Measurements from ENCODE around the gene UFD1.

Gene UFD1

GRCh38 chr22:19495562-19496323, 16.8 kb upstream of the UFD1 start:
- DNase-seq, result peak; percentile 17

DNA sequence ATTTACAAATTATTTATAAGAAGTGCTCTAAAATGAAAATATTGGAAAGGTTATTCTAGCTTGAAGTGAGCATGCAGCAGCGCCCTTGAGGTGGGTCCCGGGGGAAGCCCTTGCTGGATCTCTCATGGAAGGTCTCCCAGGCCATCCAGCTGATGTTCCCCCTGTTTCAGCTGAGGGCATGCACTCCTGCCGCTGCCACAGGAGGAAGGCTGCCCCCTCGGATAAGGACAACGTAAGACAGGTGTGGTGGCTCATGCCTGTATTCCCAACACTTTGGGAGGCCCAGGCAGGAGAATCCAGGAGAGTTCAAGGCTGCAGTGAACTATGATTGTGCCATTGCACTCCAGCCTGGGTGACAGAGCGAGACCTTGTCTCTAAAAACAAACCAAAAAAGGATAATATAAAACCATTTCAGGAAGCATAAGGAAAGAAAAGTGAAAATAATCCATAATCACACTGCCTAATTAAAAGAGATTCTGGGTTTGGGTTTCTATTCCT, 15.7 kb upstream of the UFD1 start:
- DNase-seq, result no peak

GRCh38 chr22:19494001-19494560, 15.1 kb upstream of the UFD1 start:
- no peak for DNase-seq

- DNase-seq, result no peak
Observed at GRCh38 chr22:19492504-19493174, 13.6 kb upstream of the UFD1 start.

GRCh38 chr22:19490628-19491230, 11.7 kb upstream of the UFD1 start:
- DNase-seq, result no peak

- DNase-seq, result peak; percentile 19
Observed at GRCh38 chr22:19488884-19489843, 10.2 kb upstream of the UFD1 start.

- DNase-seq, result no peak
Observed at GRCh38 chr22:19488285-19488684, 9.3 kb upstream of the UFD1 start.

- no peak for DNase-seq
Observed at GRCh38 chr22:19483481-19484244, 4.7 kb upstream of the UFD1 start.

DNA sequence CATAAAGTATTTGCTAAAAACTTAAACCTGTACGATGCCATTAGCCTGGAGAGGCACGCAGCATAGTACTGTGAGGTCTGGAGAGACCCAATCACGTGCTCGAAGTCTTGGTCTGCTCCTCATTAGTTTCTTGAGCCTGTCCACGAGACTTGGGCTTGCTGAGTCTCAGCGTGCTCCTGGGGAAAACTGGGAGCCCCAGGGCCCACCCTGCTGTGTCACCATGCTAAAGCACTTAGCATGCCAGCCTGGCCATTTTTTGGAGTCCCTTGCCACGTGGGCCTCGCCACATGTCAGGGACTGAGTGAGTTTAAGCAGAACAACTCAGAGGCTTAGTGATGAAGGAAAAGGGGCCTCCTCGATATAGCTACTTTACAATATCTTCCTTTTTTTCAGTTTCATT, 3.3 kb upstream of the UFD1 start:
- no peak for DNase-seq

DNA sequence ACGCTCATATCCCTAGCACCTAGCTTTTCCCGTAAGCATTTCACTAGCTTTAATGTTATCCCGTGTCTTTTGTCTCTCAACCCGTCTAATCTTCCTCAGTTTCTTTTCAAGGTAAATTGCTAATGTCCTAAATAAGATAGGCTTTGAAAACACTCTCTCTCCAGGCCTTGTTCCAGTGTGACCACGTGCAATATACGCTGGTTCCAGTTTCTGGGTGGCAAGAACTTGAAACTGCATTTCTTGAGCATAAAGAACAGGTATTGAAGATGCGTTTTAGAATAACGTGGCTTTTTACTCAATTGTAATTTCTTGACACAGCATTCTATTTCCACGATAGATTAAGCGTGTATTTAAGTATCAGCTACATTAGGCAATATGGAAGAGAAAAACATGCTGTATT, 1.8 kb upstream of the UFD1 start:
- DNase-seq, result no peak

DNA sequence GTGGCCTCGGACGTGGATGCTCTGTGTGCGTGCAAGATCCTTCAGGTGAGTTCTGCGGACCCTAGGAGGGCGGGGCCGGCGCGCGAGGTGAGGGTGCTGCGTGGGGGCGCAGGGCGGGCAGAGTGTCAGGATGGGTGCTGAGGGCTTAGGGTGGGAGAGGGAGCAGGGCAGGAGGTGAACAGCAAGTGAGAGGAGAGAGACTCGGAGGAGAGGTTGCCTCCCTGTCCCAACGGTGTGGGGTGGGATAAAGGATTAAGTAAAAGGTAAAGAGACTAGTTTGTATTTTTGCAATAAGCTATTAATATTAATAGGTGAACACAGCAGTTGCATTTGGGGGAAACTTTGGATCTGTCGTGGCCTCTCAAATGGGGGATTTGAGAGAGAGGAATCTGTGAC, 1.2 kb upstream of the UFD1 start:
- DNase-seq, result no peak

DNA sequence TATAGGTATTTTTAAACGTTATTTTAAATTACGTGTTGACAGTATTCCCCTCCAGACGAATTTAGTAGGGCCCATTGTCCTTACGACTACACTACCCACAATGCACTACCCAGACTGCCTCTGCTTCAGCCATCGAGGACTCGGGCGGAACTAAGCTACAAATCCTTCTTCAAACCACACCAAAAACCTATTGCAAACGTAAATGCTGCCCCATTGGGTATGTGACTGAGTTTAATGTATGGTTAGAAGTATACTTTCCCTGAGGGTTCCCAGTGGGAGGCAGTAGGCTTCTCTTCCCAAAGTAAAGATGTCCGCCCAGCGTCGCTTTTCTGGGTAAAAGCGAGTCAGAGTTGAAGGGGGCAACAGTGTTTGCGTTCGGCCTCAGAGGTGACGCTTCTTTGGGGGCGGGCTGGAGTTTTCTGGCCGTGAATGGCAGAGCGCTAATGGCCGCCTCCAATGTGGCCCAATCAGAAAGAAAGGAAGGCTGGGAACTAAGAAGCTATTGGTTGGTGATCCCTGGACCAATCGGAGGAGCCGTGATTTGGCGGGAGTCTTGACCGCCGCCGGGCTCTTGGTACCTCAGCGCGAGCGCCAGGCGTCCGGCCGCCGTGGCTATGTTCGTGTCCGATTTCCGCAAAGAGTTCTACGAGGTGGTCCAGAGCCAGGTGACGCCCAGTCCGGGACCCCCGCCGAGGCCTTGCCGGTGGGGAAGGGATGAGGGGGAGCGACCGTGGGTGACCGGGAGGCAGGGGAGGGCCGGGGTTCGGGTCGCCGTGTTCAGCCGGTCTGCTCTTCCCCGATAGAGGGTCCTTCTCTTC, 571 bp upstream of the UFD1 start, which contains the start of gene CDC45:
Gene CDC45, plus strand, starts transcription at position 566 of the 818 bp plus-strand sequence. Its CDS starts 49 bp downstream, at position 615.
- DNase-seq, result peak; percentile 99

- no peak for DNase-seq
Observed at GRCh38 chr22:19478045-19478900, 720 bp downstream of the UFD1 start.

DNA sequence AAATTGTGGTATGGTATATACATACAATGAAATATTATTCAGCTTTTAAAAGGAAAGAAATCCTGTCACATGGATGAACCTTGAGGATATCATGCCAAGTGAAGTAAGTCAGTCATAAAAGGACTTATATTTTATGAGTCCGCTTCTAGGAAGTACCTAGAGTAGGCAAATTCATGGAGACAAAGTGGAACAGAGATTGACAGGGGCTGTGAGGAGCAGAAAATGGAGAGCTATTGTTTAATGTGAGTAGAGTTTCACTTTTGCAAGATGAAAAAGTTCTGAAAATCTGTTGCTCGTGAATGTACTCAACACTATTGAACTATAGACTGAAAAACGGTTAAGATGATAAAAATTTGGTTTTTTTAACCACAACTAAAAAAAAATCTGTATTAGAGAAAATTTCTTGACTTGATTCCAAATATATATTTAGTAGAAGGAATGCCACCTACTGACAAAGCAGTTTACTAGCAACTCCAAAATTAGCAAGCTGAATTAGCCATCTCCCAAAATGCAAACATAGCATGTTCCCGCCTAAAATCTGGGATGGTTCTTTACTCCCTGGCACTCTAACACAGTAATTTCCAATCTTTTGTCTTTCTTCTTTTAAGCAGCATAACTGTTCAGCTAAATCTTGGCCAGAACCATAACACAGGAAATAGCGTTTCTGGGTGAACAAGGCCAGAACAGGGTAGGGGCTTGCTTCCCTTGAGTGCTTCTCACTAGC, 1.5 kb downstream of the UFD1 start:
- peak; percentile 13 for DNase-seq

- DNase-seq, result no peak
Observed at GRCh38 chr22:19476023-19476422, 3.0 kb downstream of the UFD1 start.

DNA sequence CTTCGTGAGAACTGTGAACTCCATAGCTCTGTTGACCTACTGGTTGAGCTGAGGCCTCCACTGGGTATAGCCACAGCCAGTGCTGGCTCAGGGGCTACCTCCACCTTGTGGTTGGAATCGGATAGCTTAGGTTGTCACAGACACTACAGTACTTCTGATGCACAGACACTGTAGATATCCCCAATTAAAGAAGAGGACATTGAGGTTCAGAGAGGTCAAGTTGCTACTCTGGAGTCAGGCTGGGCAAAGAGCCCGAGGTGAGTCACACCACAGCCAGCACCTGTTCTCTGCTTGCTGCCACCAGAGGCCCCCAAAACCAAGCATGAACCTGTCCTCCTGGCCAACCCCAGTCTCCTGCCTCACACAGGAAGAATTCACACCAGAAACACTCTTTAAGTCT, 5.4 kb downstream of the UFD1 start:
- DNase-seq, result no peak

DNA sequence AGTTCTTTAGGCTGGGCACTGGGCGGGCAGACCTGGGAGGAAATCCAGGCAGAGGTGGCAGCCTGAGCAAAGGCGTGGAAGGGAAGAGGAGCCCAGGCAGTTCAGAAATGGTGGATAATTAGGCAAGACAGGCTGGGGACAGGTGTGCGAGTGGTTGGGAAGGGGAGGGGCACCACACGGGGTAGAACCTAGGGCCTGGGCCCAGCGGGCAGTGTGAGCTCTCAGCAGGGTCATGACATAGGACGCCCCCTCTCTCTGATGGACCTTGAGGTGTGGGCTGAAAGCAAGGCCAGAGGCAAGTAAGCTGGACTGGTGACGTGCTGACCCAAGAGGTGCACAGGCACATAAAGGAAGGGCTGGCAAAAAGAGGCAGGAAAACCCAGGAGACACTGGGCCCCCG, 6.8 kb downstream of the UFD1 start:
- no peak for DNase-seq

DNA sequence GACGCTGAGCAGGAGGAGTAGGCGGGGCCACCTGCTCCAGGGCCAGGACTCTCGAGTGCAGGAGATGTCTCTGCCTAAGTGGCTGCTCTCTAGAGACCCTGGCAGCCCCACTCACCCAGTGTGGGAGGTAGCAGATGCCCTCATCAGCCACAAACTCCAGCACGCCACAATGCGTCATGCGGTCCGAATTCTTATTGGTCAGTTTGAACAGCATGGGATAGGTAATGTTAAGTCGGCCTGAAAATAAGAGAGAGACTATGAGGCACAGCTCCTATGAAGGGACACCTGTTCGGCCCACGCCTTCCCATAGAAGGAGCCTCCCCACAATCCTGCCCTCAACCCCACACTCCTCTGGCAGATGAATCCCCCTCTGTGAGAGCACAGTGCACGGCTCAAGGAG, 7.4 kb downstream of the UFD1 start:
- DNase-seq, result no peak

GRCh38 chr22:19470010-19470409, 9.0 kb downstream of the UFD1 start:
- DNase-seq, result no peak

All from fibroblast of skin of scalp (primary cell).